H1 (cell line): ENCODE measurements around the gene SLC26A11. TPM values are rescaled to one million over a fixed set of nuclear protein-coding genes. Genes with fewer than 3 reads are reported as not detected.

Experiments used
- CTCF ChIA-PET: fragments of 300-600 bp; sonication (Branson Sonifier 250); formaldehyde crosslinking; loops from one replicate; lab custom pipeline; 2021; ENCODE audit not compliant: partially characterized antibody; lab: Charles Lee
- POLR2A ChIA-PET: fragments of 300-600 bp; sonication (Branson Sonifier 250); formaldehyde crosslinking; loops from one replicate; lab custom pipeline; 2021; ENCODE audit warnings: inconsistent platforms; ENCODE audit not compliant: partially characterized antibody; lab: Charles Lee
- DNase-seq, 2 experiments: peaks; one replicate each; pipeline versions ENCODE4 v3.0.0 to v3.0.0-alpha.2; 2010 to 2022; ENCODE audit warnings: low spot score in 2 of 2, low read depth in 1 of 2, mixed read lengths in 1 of 2
- FAIRE-seq: peaks from 2 replicates; lab custom pipeline; 2011; peaks lifted over from hg19 to GRCh38; lab: Jason Lieb, UNC
- H2AFZ ChIP-seq: 2 replicates; pipeline ENCODE4 v1.8.1; 2012; ENCODE audit warnings: low read length, inconsistent platforms
- H2AK5ac ChIP-seq: 2 replicates; pipeline ENCODE4 v1.6.1; 2013; ENCODE audit warnings: low read depth, low read length
- H2BK120ac ChIP-seq: replicated peaks from 2 replicates; pipeline ENCODE3; 2013; ENCODE audit warnings: low read depth, low read length, inconsistent platforms
- H2BK12ac ChIP-seq: 2 replicates; pipeline ENCODE4 v1.6.1; 2013; ENCODE audit warnings: low read depth, low read length
- H2BK15ac ChIP-seq: 2 replicates; pipeline ENCODE4 v1.6.1; 2013; ENCODE audit warnings: low read length
- H2BK20ac ChIP-seq: 2 replicates; pipeline ENCODE4 v1.6.1; 2013; ENCODE audit warnings: low read length
- H2BK5ac ChIP-seq: 2 replicates; pipeline ENCODE4 v1.6.1; 2013; ENCODE audit warnings: low read depth, low read length
- H3K14ac ChIP-seq: 2 replicates; pipeline ENCODE4 v1.6.1; 2013; ENCODE audit warnings: inconsistent platforms; ENCODE audit not compliant: insufficient read length
- H3K18ac ChIP-seq: 2 replicates; pipeline ENCODE4 v1.6.1; 2013; ENCODE audit warnings: low read length; ENCODE audit errors: extremely low read depth
- H3K23ac ChIP-seq: 2 replicates; pipeline ENCODE4 v1.6.1; 2013; ENCODE audit warnings: inconsistent platforms; ENCODE audit not compliant: insufficient read length
- H3K23me2 ChIP-seq: 2 replicates; pipeline ENCODE4 v1.6.1; 2013; ENCODE audit warnings: low read depth, low read length
- H3K27ac ChIP-seq: 2 replicates; pipeline ENCODE4 v1.6.1; 2011; ENCODE audit warnings: low read depth, low read length, inconsistent platforms
- H3K27me3 ChIP-seq, 4 experiments: replicated peaks in 1 of 4; 1 replicate in 1 of 4; 2 replicates in 3 of 4; pipeline versions ENCODE4 v1.6.1 to v1.8.1; 2011 to 2013; ENCODE audit warnings: low read length in 3 of 4, mild to moderate bottlenecking in 3 of 4, inconsistent platforms in 2 of 4, mixed read lengths in 2 of 4, moderate library complexity in 1 of 4; ENCODE audit not compliant: control insufficient read depth in 3 of 4, insufficient read depth in 3 of 4; ENCODE audit errors: extremely low read depth in 1 of 4
- H3K36me3 ChIP-seq, 4 experiments: 2 replicates each; pipeline versions ENCODE4 v1.6.1 to v1.8.1; 2011 to 2013; ENCODE audit warnings: mild to moderate bottlenecking in 4 of 4, low read length in 3 of 4, moderate library complexity in 2 of 4, control low read depth in 1 of 4, inconsistent platforms in 1 of 4; ENCODE audit not compliant: insufficient read depth in 4 of 4, control insufficient read depth in 2 of 4
- H3K4ac ChIP-seq: replicated peaks from 2 replicates; pipeline ENCODE3; 2013; ENCODE audit warnings: low read length, low read depth, mixed read lengths, inconsistent platforms; ENCODE audit not compliant: insufficient read length
- H3K4me1 ChIP-seq, 4 experiments: replicated peaks in 1 of 4; 1 replicate in 1 of 4; 2 replicates in 3 of 4; pipeline versions ENCODE4 v1.6.1 to v1.8.1; 2011 to 2013; ENCODE audit warnings: low read length in 3 of 4, inconsistent platforms in 2 of 4, mixed read lengths in 1 of 4; ENCODE audit not compliant: insufficient read depth in 4 of 4, control insufficient read depth in 3 of 4
- H3K4me2 ChIP-seq, 2 experiments: 2 replicates each; pipeline versions ENCODE4 v1.6.1 to v1.8.1; 2011 to 2013; ENCODE audit warnings: low read depth in 2 of 2, low read length in 2 of 2, control low read depth in 1 of 2, inconsistent platforms in 1 of 2, mild to moderate bottlenecking in 1 of 2; ENCODE audit not compliant: insufficient read depth in 1 of 2
- H3K4me3 ChIP-seq, 4 experiments: fragments of 200-600, 300-600 bp in 1 of 4; sonication (generic), shearing (Covaris generic), sonication (Bioruptor Twin) in 1 of 4; 2 replicates each; pipeline versions ENCODE4 v1.5.1 to v1.8.1; 2011 to 2016; ENCODE audit warnings: low read length in 4 of 4, low read depth in 3 of 4, control low read depth in 2 of 4, inconsistent platforms in 2 of 4, mild to moderate bottlenecking in 2 of 4, mixed read lengths in 1 of 4, moderate library complexity in 1 of 4; ENCODE audit not compliant: insufficient read depth in 2 of 4; ENCODE audit errors: extremely low read depth in 1 of 4
- H3K56ac ChIP-seq: replicated peaks from 2 replicates; pipeline ENCODE3; 2013; ENCODE audit warnings: low read depth, mild to moderate bottlenecking, mixed read lengths, low read length, inconsistent platforms; ENCODE audit not compliant: insufficient read length
- H3K79me1 ChIP-seq: 2 replicates; pipeline ENCODE4 v1.6.1; 2013; ENCODE audit warnings: low read depth, low read length, control low read depth
- H3K79me2 ChIP-seq, 2 experiments: 2 replicates each; pipeline versions ENCODE4 v1.6.1 to v1.8.1; 2012 to 2013; ENCODE audit warnings: low read length in 2 of 2, mild to moderate bottlenecking in 2 of 2, inconsistent platforms in 1 of 2; ENCODE audit not compliant: insufficient read depth in 2 of 2, control insufficient read depth in 1 of 2
- H3K9ac ChIP-seq, 4 experiments: replicated peaks in 1 of 4; 1 replicate in 1 of 4; 2 replicates in 3 of 4; pipeline versions ENCODE4 v1.6.1 to v1.8.1; 2011 to 2013; ENCODE audit warnings: low read depth in 3 of 4, low read length in 3 of 4, control low read depth in 2 of 4, mild to moderate bottlenecking in 2 of 4, moderate library complexity in 2 of 4, inconsistent platforms in 1 of 4; ENCODE audit errors: extremely low read depth in 1 of 4
- H3K9me3 ChIP-seq, 2 experiments: 2 replicates each; pipeline versions ENCODE4 v1.6.1 to v1.8.1; 2012 to 2013; ENCODE audit warnings: mild to moderate bottlenecking in 2 of 2, moderate library complexity in 2 of 2, control low read depth in 1 of 2, inconsistent platforms in 1 of 2, low read depth in 1 of 2, low read length in 1 of 2, mixed read lengths in 1 of 2; ENCODE audit not compliant: insufficient read depth in 2 of 2
- H4K20me1 ChIP-seq, 2 experiments: replicated peaks in 1 of 2; 2 replicates each; pipeline versions ENCODE3 to v1.8.1; 2011 to 2013; ENCODE audit warnings: inconsistent platforms in 2 of 2, low read length in 2 of 2, mild to moderate bottlenecking in 1 of 2; ENCODE audit not compliant: insufficient read depth in 2 of 2, control insufficient read depth in 1 of 2
- H4K5ac ChIP-seq: 2 replicates; pipeline ENCODE4 v1.6.1; 2013; ENCODE audit warnings: low read length, low read depth, mixed read lengths, inconsistent platforms; ENCODE audit not compliant: insufficient read length
- H4K8ac ChIP-seq: 2 replicates; pipeline ENCODE4 v1.8.0; 2013; ENCODE audit warnings: mild to moderate bottlenecking, moderate library complexity, low read length, inconsistent platforms; ENCODE audit not compliant: insufficient read depth; ENCODE audit errors: extremely low read depth
- H4K91ac ChIP-seq: replicated peaks from 2 replicates; pipeline ENCODE3; 2013; ENCODE audit warnings: low read length, mixed read lengths, inconsistent platforms; ENCODE audit not compliant: insufficient read length
- BACH1 ChIP-seq: IDR thresholded peaks from 2 replicates; pipeline ENCODE4 v1.6.1; 2012; ENCODE audit warnings: low read length, improper control_type of control experiment
- BRCA1 ChIP-seq: IDR thresholded peaks from 2 replicates; pipeline ENCODE4 v1.6.1; 2012; ENCODE audit warnings: low read depth, low read length, improper control_type of control experiment
- HDAC6 ChIP-seq: IDR thresholded peaks from one replicate; pipeline ENCODE4 v1.7.1; 2012; ENCODE audit warnings: low read depth, mild to moderate bottlenecking, inconsistent platforms, low read length, moderate library complexity
- POLR2AphosphoS5 ChIP-seq: IDR thresholded peaks from 2 replicates; pipeline ENCODE4 v1.6.1; 2011; ENCODE audit warnings: low read depth, low read length
- RFX5 ChIP-seq: IDR thresholded peaks from 2 replicates; pipeline ENCODE4 v1.6.1; 2011; ENCODE audit warnings: low read depth, low read length, improper control_type of control experiment, borderline replicate concordance
- TAF1 ChIP-seq: IDR thresholded peaks from 2 replicates; pipeline ENCODE4 v1.6.1; 2011; ENCODE audit warnings: mild to moderate bottlenecking, low read depth, low read length
- WGBS, 2 experiments: shearing (Covaris generic) in 1 of 2; methylation state at CpG; one replicate each; pipeline versions ENCODE4 v1.1.6 to v1.1.7; 2013 to 2015; ENCODE audit warnings: low lambda C conversion rate in 2 of 2, mixed read lengths in 2 of 2, inconsistent platforms in 1 of 2, low coverage in 1 of 2, missing lambda C conversion rate in 1 of 2; ENCODE audit not compliant: insufficient replicate concordance in 2 of 2, insufficient coverage in 1 of 2, insufficient read length in 1 of 2; ENCODE audit errors: extremely low coverage in 1 of 2, missing lambda C conversion rate in 1 of 2; 5-methylcytosine and 5-hydroxymethylcytosine counted together
- polyA plus RNA-seq, 7 experiments: library from polyadenylated mRNA; depleted of rRNA in 3 of 7; stranded (reverse) in 5 of 7; unstranded in 2 of 7; fragments of >200 nt in 5 of 7; fragments of 200-250 nt in 2 of 7; gene quantifications; 1 replicate in 5 of 7; 2 replicates in 1 of 7; 4 replicates in 1 of 7; pipeline versions ENCODE4 v1.2.1 to v1.2.3, GENCODE V29; 2011 to 2013; ENCODE audit warnings: missing spikeins in 2 of 7, mixed read lengths in 2 of 7
- total RNA-seq: library from RNA; stranded (reverse); fragmentation: NEBNext Ultra II Directional; extraction: Animal tissue kit (Norgen Biotek cat#: 25700); gene quantifications from 2 replicates; pipeline ENCODE4 v1.2.1, GENCODE V29; 2021
- TF ChIP-seq, protein P1 (sequence below): IDR thresholded peaks from 2 replicates; pipeline ENCODE4 v1.6.1; 2012; ENCODE audit warnings: low read length, inconsistent platforms
- TF ChIP-seq, protein P2 (sequence below): IDR thresholded peaks from 2 replicates; pipeline ENCODE4 v1.6.1; 2012; ENCODE audit warnings: inconsistent platforms

SLC26A11 gene
- total and polyA plus RNA-seq, 2 of the 8 experiments (the other 6 are each of a cell fraction or from before 2014, with no cell fraction given): 15.5 to 25.9 TPM

DNA sequence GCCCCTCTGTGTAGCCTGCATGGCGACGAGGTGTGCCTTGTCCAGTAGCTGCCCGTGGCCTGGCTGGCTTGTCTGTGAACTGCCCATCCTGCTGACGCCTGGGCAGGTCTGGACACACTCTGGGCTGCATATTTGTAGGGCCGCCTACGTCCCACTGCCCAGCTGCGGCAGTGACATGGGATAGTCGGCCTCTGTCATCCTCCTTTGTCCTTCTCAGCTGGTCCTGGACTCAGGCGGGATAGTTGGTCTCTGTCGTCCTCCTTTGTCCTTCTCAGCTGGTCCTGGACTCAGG lies 35.9 kb upstream of the SLC26A11 start:
- Histone ChIP-seq H3K4me2 (no peak overlapping the region), H4K91ac (no peak overlapping the region), H3K9ac (no peak overlapping the region; a peak in 1 of 7 replicates), H2BK20ac (no peak overlapping the region), H4K5ac (no peak overlapping the region), H2BK120ac (no peak overlapping the region), H3K79me1 (no peaks in the 10 kb centered on the region; the same call in 1 of the 2 replicates), H3K4ac (no peak overlapping the region), H2BK15ac (0 out of 2 replicates have a peak overlapping the region, but pooled peaks have one; percentile 46), H3K27me3 (no peaks in the 10 kb centered on the region), H4K20me1 (no peaks in the 10 kb centered on the region), H2BK12ac (no peak overlapping the region), H3K4me3 (no peak overlapping the region), H3K18ac (no peak overlapping the region), H3K23me2 (no peaks in the 10 kb centered on the region), H3K9me3 (no peaks in the 10 kb centered on the region), H3K14ac (no peak overlapping the region), H2AFZ (no peak overlapping the region), H3K36me3 (no peaks in the 10 kb centered on the region), H3K23ac (no peak overlapping the region), H3K4me1 (no peaks in the 10 kb centered on the region), H3K56ac (no peak overlapping the region), H2AK5ac (no peak overlapping the region), H3K27ac (no peak overlapping the region), H3K79me2 (no peaks in the 10 kb centered on the region), H2BK5ac (no peak overlapping the region), H4K8ac (peak overlapping the region; percentile 43; the same call in 1 of the 2 replicates)
- ChIA-PET POLR2A (interaction anchor here (0.6 kb wide), 1 partner anchor 162 kb away, joined by 3 read pairs; no protein-coding TSS in a partner anchor), CTCF (interaction anchor here (0.7 to 8.9 kb wide), 12 partner anchors 8 to 181 kb away, joined by 3 to 73 read pairs (median 4); no protein-coding TSS in a partner anchor)
- DNase-seq: no peak
- 83% methylated on average over 10 of the region's 10 CpGs; no CpG with 5 or more reads in 1 of the 2 experiments for WGBS, 2 experiments
- FAIRE-seq: no peak
- TF ChIP-seq RFX5: no peak
- TF ChIP-seq HDAC6: no peak
- TF ChIP-seq POLR2AphosphoS5: no peak
- TF ChIP-seq, protein P1, sequence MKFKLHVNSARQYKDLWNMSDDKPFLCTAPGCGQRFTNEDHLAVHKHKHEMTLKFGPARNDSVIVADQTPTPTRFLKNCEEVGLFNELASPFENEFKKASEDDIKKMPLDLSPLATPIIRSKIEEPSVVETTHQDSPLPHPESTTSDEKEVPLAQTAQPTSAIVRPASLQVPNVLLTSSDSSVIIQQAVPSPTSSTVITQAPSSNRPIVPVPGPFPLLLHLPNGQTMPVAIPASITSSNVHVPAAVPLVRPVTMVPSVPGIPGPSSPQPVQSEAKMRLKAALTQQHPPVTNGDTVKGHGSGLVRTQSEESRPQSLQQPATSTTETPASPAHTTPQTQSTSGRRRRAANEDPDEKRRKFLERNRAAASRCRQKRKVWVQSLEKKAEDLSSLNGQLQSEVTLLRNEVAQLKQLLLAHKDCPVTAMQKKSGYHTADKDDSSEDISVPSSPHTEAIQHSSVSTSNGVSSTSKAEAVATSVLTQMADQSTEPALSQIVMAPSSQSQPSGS: no peak
- TF ChIP-seq TAF1: no peak
- no peak for TF ChIP-seq BACH1
- TF ChIP-seq BRCA1: no peak
- TF ChIP-seq, protein P2, sequence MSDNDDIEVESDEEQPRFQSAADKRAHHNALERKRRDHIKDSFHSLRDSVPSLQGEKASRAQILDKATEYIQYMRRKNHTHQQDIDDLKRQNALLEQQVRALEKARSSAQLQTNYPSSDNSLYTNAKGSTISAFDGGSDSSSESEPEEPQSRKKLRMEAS: no peak
